Gastrocnemius medialis (tissue), 4 donors: ENCODE data around the gene STX8.

Experiments used
- CTCF ChIP-seq, 5 experiments: fragments of 450-650 bp in 3 of 5; fragments of 200-600 bp in 2 of 5; sonication (generic) in 2 of 5; IDR thresholded peaks in 4 of 5; conservative IDR thresholded peaks in 1 of 5; 1 replicate in 4 of 5; 2 replicates in 1 of 5; pipeline ENCODE4 v1.5.1; 2016 to 2019; ENCODE audit warnings: antibody characterized with exemption in 5 of 5, mild to moderate bottlenecking in 3 of 5, moderate library complexity in 3 of 5
- POLR2A ChIP-seq, 2 donors: fragments of 450-650 bp; IDR thresholded peaks; one replicate each; pipeline ENCODE4 v1.6.1; 2017; ENCODE audit warnings: antibody characterized with exemption in 2 of 2, mild to moderate bottlenecking in 2 of 2, moderate library complexity in 2 of 2

- TF ChIP-seq CTCF (IDR thresholded peaks at IDR 0.05 in 4 of 5, conservative IDR thresholded peaks at IDR 0.05 in 1 of 5) (no peak), POLR2A (IDR thresholded peaks at IDR 0.05) (no peak)
Measured at GRCh38 chr17:9444687-9445086, 130.9 kb downstream of the STX8 start.
